Endothelial cell of umbilical vein (primary cell): ENCODE data around the gene ZFP57. TPM values are rescaled to one million over a fixed set of nuclear protein-coding genes. Genes with fewer than 3 reads are reported as not detected.

Experiments
- BruUV-seq: library from RNA; stranded (reverse); fragments of 400-500 nt; replicated peaks from 2 replicates; lab custom pipeline; 2021; lab: Mats Ljungman, UMichigan
- CTCF ChIA-PET: fragments of 300-600, 350-600 bp; sonication (Branson Sonifier 250); formaldehyde crosslinking; loops from one replicate; lab custom pipeline; 2021; ENCODE audit warnings: antibody characterized with exemption, inconsistent platforms; lab: Charles Lee
- POLR2A ChIA-PET: fragments of 300-600, 350-600 bp; sonication (Branson Sonifier 250); formaldehyde crosslinking; loops from one replicate; lab custom pipeline; 2021; ENCODE audit warnings: antibody characterized with exemption, inconsistent platforms; lab: Charles Lee
- DNase-seq: peaks from one replicate; pipeline ENCODE4 v3.0.0-alpha.2; 2011; ENCODE audit warnings: low read depth, low spot score
- FAIRE-seq: peaks from 2 replicates; lab custom pipeline; 2011; peaks lifted over from hg19 to GRCh38; lab: Jason Lieb, UNC
- H2AFZ ChIP-seq: 2 replicates; pipeline ENCODE4 v1.6.0; 2012; ENCODE audit warnings: low read depth, low read length, control low read depth, inconsistent platforms
- H3K27ac ChIP-seq: 2 replicates; pipeline ENCODE4 v1.5.1; 2011; ENCODE audit warnings: low read depth, mild to moderate bottlenecking, control low read depth, low read length, moderate library complexity; ENCODE audit not compliant: insufficient read depth
- H3K27me3 ChIP-seq, 2 experiments: 2 replicates each; pipeline versions ENCODE4 v1.6.0 to v1.6.1; 2011; ENCODE audit warnings: low read length in 2 of 2, mixed read lengths in 1 of 2; ENCODE audit not compliant: control insufficient read depth in 2 of 2, insufficient read depth in 2 of 2
- H3K36me3 ChIP-seq, 2 experiments: 2 replicates in 1 of 2; 3 replicates in 1 of 2; pipeline ENCODE4 v1.5.1; 2011; ENCODE audit warnings: low read length in 2 of 2, mild to moderate bottlenecking in 1 of 2, moderate library complexity in 1 of 2; ENCODE audit not compliant: control insufficient read depth in 2 of 2, insufficient read depth in 2 of 2; ENCODE audit errors: extremely low read depth in 1 of 2
- H3K4me1 ChIP-seq: 3 replicates; pipeline ENCODE4 v1.5.1; 2011; ENCODE audit warnings: mild to moderate bottlenecking, low read length; ENCODE audit not compliant: control insufficient read depth, insufficient read depth; ENCODE audit errors: extremely low read depth
- H3K4me2 ChIP-seq: 2 replicates; pipeline ENCODE4 v1.6.1; 2011; ENCODE audit warnings: low read length, control low read depth, mixed read lengths; ENCODE audit not compliant: insufficient read depth
- H3K4me3 ChIP-seq, 3 experiments: fragments of 200-600 bp in 1 of 3; sonication (generic), shearing (Covaris generic) in 1 of 3; replicated peaks in 1 of 3; 2 replicates each; pipeline ENCODE4 v1.5.1; 2011 to 2016; ENCODE audit warnings: control low read depth in 3 of 3, low read length in 3 of 3, mild to moderate bottlenecking in 2 of 3, inconsistent platforms in 1 of 3, low read depth in 1 of 3, moderate library complexity in 1 of 3; ENCODE audit not compliant: insufficient read depth in 1 of 3
- H3K79me2 ChIP-seq: 2 replicates; pipeline ENCODE4 v1.6.0; 2012; ENCODE audit warnings: low read length, inconsistent platforms; ENCODE audit not compliant: control insufficient read depth, insufficient read depth
- H3K9ac ChIP-seq: replicated peaks from 2 replicates; pipeline ENCODE3; 2011; ENCODE audit warnings: low read length, control low read depth; ENCODE audit not compliant: insufficient read depth; ENCODE audit errors: extremely low read depth
- H3K9me1 ChIP-seq: replicated peaks from 3 replicates; pipeline ENCODE4 v1.6.0; 2011; ENCODE audit warnings: mild to moderate bottlenecking, low read length; ENCODE audit not compliant: control insufficient read depth, insufficient read depth; ENCODE audit errors: extremely low read depth
- H3K9me3 ChIP-seq: replicated peaks from 2 replicates; pipeline ENCODE4 v1.5.1; 2012; ENCODE audit warnings: low read length, inconsistent platforms; ENCODE audit not compliant: control insufficient read depth, insufficient read depth
- H4K20me1 ChIP-seq: replicated peaks from 2 replicates; pipeline ENCODE3; 2011; ENCODE audit warnings: mild to moderate bottlenecking, low read length; ENCODE audit not compliant: control insufficient read depth, insufficient read depth; ENCODE audit errors: extremely low read depth
- CTCF ChIP-seq, 2 donors: IDR thresholded peaks; 1 replicate in 1 of 2; 2 replicates in 1 of 2; pipeline ENCODE4 v1.5.1; 2011; ENCODE audit warnings: low read length in 2 of 2, mild to moderate bottlenecking in 2 of 2, moderate library complexity in 2 of 2, control low read depth in 1 of 2, inconsistent platforms in 1 of 2, low read depth in 1 of 2; ENCODE audit not compliant: insufficient read depth in 1 of 2; ENCODE audit errors: extremely low read depth in 1 of 2
- EZH2 ChIP-seq: IDR thresholded peaks from 2 replicates; pipeline ENCODE4 v1.6.1; 2012; ENCODE audit warnings: borderline replicate concordance, low read depth, mild to moderate bottlenecking, moderate library complexity, low read length, inconsistent platforms; ENCODE audit not compliant: severe bottlenecking
- FOS ChIP-seq: IDR thresholded peaks from 2 replicates; pipeline ENCODE4 v1.6.1; 2011; ENCODE audit warnings: mild to moderate bottlenecking, low read length, moderate library complexity, borderline replicate concordance; ENCODE audit not compliant: insufficient read depth
- GATA2 ChIP-seq: IDR thresholded peaks from 2 replicates; pipeline ENCODE4 v1.7.0; 2011; ENCODE audit warnings: low read depth, mild to moderate bottlenecking, moderate library complexity, mixed read lengths, low read length; ENCODE audit not compliant: insufficient read length, insufficient read depth
- JUN ChIP-seq: IDR thresholded peaks from 2 replicates; pipeline ENCODE4 v1.6.1; 2011; ENCODE audit warnings: borderline replicate concordance, low read depth; ENCODE audit not compliant: insufficient read length, insufficient read depth
- MAX ChIP-seq: IDR thresholded peaks from 2 replicates; pipeline ENCODE4 v1.6.1; 2011; ENCODE audit not compliant: insufficient read depth, insufficient read length
- MYC ChIP-seq: IDR thresholded peaks from one replicate; pipeline ENCODE4 v1.6.1; 2011; ENCODE audit warnings: mild to moderate bottlenecking, low read depth, low read length
- POLR2A ChIP-seq: IDR thresholded peaks from 2 replicates; pipeline ENCODE4 v1.6.1; 2012; ENCODE audit warnings: low read depth, mild to moderate bottlenecking, control low read depth, low read length
- POLR2AphosphoS5 ChIP-seq: IDR thresholded peaks from 2 replicates; pipeline ENCODE4 v1.6.1; 2012; ENCODE audit warnings: low read depth, mild to moderate bottlenecking, control low read depth, low read length, moderate library complexity; ENCODE audit not compliant: insufficient read depth
- dilution Hi-C: fragments of 300-500 bp; cut with MboI; formaldehyde crosslinking; loops from one replicate; pipeline ENCODE4 v1.15.0; 2019; ENCODE audit warnings: low sequenced_read_pairs; ENCODE audit not compliant: extremely low pct_ligation_motif_present
- intact Hi-C: fragments of 100-400 bp; cut with micrococcal nuclease; formaldehyde crosslinking; loops from one replicate; pipeline ENCODE4 v1.10.0; 2022
- polyA plus RNA-seq, 4 experiments: library from polyadenylated mRNA; depleted of rRNA in 3 of 4; stranded (reverse) in 3 of 4; unstranded in 1 of 4; fragments of >200 nt; gene quantifications; 2 replicates each; pipeline versions ENCODE4 v1.2.1 to v1.2.3, GENCODE V29; 2011 to 2012; ENCODE audit warnings: missing spikeins in 1 of 4
- total RNA-seq: library from RNA; stranded (reverse); gene quantifications from 2 replicates; pipeline ENCODE4 v1.2.3, GENCODE V29; 2021

ZFP57 gene
- total and polyA plus RNA-seq, 2 donors (not counting 3 experiments of a cell fraction or from before 2014, with no cell fraction given) = 0.07 TPM; not detected in 1

DNA sequence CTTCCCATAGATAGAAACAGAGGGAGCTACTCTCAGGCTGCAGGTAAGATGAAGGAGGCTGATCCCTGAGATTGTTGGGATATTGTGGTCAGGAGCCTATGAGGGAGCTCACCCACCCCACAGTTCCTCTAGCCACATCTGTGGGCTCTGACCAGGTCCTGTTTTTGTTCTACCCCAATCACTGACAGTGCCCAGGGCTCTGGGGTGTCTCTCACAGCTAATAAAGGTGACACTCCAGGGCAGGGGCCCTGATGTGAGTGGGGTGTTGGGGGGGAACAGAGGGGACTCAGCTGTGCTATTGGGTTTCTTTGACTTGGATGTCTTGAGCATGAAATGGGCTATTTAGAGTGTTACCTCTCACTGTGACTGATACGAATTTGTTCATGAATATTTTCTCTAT is 45.0 kb upstream of the ZFP57 start:
- CTCF ChIA-PET = interaction anchor here (1.4 to 2.6 kb wide), 2 partner anchors 9 to 12 kb away, joined by 6 to 11 read pairs; no protein-coding TSS in a partner anchor
- no peak for FAIRE-seq

More for the DNA sequence above, 45.0 kb upstream of the ZFP57 start:
- no TSS peak for BruUV-seq
- Histone ChIP-seq H3K9ac (no peak overlapping the region), H3K4me2 (no peak overlapping the region), H3K36me3 (no peaks in the 10 kb centered on the region), H3K4me1 (no peaks in the 10 kb centered on the region), H3K79me2 (no peaks in the 10 kb centered on the region), H4K20me1 (no peaks in the 10 kb centered on the region), H3K9me3 (no peaks in the 10 kb centered on the region), H2AFZ (no peak overlapping the region), H3K27ac (no peak overlapping the region), H3K9me1 (no peaks in the 10 kb centered on the region), H3K27me3 (peaks cover 13 to 23% of the 10 kb centered on the region in 2 experiments), H3K4me3 (no peak overlapping the region)
- intact Hi-C loops (no loop called here), dilution Hi-C loops (no loop called here)
- POLR2A ChIA-PET = no interaction called here
- TF ChIP-seq MYC (no peak), POLR2A (no peak), JUN (no peak), POLR2AphosphoS5 (no peak), CTCF (IDR thresholded peaks at IDR 0.05; ENCODE audit: extremely low read depth in 1 of 2, insufficient read depth in 1 of 2, low read depth in 1 of 2, low read length in 2 of 2) (no peak), MAX (no peak), FOS (no peak), GATA2 (no peak), EZH2 (no peak)
- DNase-seq = no peak
